GM23338 (cell line): Measurements from ENCODE around the gene MYH15. TPM values are rescaled to one million over a fixed set of nuclear protein-coding genes. Genes with fewer than 3 reads are reported as not detected.

Experiments
- ATAC-seq: fragments of 200-7000 bp; cut with Tn5 transposase; 3 replicates; pipeline ENCODE4 v1.9.1; 2020
- DNase-seq: peaks from one replicate; pipeline ENCODE4 v3.0.0-alpha.2; 2015; ENCODE audit warnings: low spot score
- H2AFZ ChIP-seq: fragments of 200-600 bp; sonication (generic); 2 replicates; pipeline ENCODE4 v1.8.0; 2016; ENCODE audit warnings: antibody characterized with exemption, mild to moderate bottlenecking, moderate library complexity
- H3F3A ChIP-seq: fragments of 200-600 bp; sonication (generic); replicated peaks from 2 replicates; pipeline ENCODE4 v1.8.0; 2017; ENCODE audit warnings: antibody characterized with exemption, mixed run types, low read depth
- H3K27ac ChIP-seq: fragments of 200-600 bp; sonication (generic); 2 replicates; pipeline ENCODE4 v1.6.1; 2016; ENCODE audit warnings: low read depth
- H3K27me3 ChIP-seq: fragments of 200-600 bp; sonication (generic); 2 replicates; pipeline ENCODE4 v1.8.0; 2016; ENCODE audit warnings: mild to moderate bottlenecking, mixed run types, moderate library complexity; ENCODE audit not compliant: insufficient read depth
- H3K36me3 ChIP-seq: fragments of 200-600 bp; sonication (generic); 2 replicates; pipeline ENCODE4 v1.8.0; 2016; ENCODE audit warnings: mild to moderate bottlenecking; ENCODE audit not compliant: insufficient read depth
- H3K4me1 ChIP-seq: fragments of 200-600 bp; sonication (generic); 2 replicates; pipeline ENCODE4 v1.8.0; 2016; ENCODE audit warnings: mild to moderate bottlenecking, moderate library complexity; ENCODE audit not compliant: insufficient read depth
- H3K4me2 ChIP-seq: fragments of 200-600 bp; sonication (generic); 2 replicates; pipeline ENCODE4 v1.7.1; 2017; ENCODE audit warnings: mixed run types
- H3K4me3 ChIP-seq: fragments of 200-600 bp; sonication (generic); 2 replicates; pipeline ENCODE4 v1.6.1; 2016; ENCODE audit warnings: mixed run types
- H3K79me2 ChIP-seq: fragments of 200-600 bp; sonication (generic); replicated peaks from 2 replicates; pipeline ENCODE4 v1.8.0; 2017; ENCODE audit warnings: mild to moderate bottlenecking; ENCODE audit not compliant: insufficient read depth
- H3K9me2 ChIP-seq: fragments of 200-600 bp; sonication (generic); 2 replicates; pipeline ENCODE4 v1.8.0; 2017; ENCODE audit not compliant: insufficient read depth
- H4K20me1 ChIP-seq: fragments of 200-600 bp; sonication (generic); replicated peaks from 2 replicates; pipeline ENCODE4 v1.8.0; 2017; ENCODE audit warnings: mild to moderate bottlenecking; ENCODE audit not compliant: insufficient read depth
- H3K27ac Mint-ChIP-seq: 2 replicates; pipeline ENCODE4 v1.8.0; 2020; ENCODE audit warnings: inconsistent platforms, mild to moderate bottlenecking, moderate library complexity, mixed read lengths
- H3K27me3 Mint-ChIP-seq: 3 replicates; pipeline ENCODE4 v1.8.0; 2022; ENCODE audit warnings: low read depth, mild to moderate bottlenecking, moderate library complexity, mixed read lengths, inconsistent platforms; ENCODE audit not compliant: insufficient read depth, poor library complexity
- H3K36me3 Mint-ChIP-seq: 3 replicates; pipeline ENCODE4 v1.8.0; 2021; ENCODE audit warnings: low read depth, mild to moderate bottlenecking, inconsistent platforms, moderate library complexity, mixed read lengths
- H3K4me1 Mint-ChIP-seq: 3 replicates; pipeline ENCODE4 v1.8.0; 2020; ENCODE audit warnings: mild to moderate bottlenecking, inconsistent platforms, mixed read lengths
- H3K4me3 Mint-ChIP-seq: 3 replicates; pipeline ENCODE4 v1.8.0; 2021; ENCODE audit warnings: moderate library complexity, mild to moderate bottlenecking, inconsistent platforms, mixed read lengths
- H3K9me3 Mint-ChIP-seq: 3 replicates; pipeline ENCODE4 v1.8.0; 2020; ENCODE audit warnings: moderate library complexity, mild to moderate bottlenecking, inconsistent platforms, mixed read lengths
- ETS1 ChIP-seq: IDR thresholded peaks from 2 replicates; pipeline ENCODE4 v1.6.1; 2016; ENCODE audit warnings: antibody characterized with exemption
- EZH2 ChIP-seq: fragments of 200-600 bp; sonication (generic); IDR thresholded peaks from one replicate; pipeline ENCODE4 v1.8.0; 2017; ENCODE audit warnings: antibody characterized with exemption, mild to moderate bottlenecking, low read depth; ENCODE audit not compliant: unreplicated experiment
- NANOG ChIP-seq: IDR thresholded peaks from 2 replicates; pipeline ENCODE4 v1.6.1; 2016; ENCODE audit warnings: antibody characterized with exemption, borderline replicate concordance
- ZNF331 ChIP-seq: fragments of 250-450 bp; sonication (Bioruptor Pico); IDR thresholded peaks from 2 replicates; pipeline ENCODE4 v1.5.0; 2020; ENCODE audit warnings: low read depth, mild to moderate bottlenecking, moderate library complexity
- polyA plus RNA-seq: library from polyadenylated mRNA; unstranded; fragments of >200 nt; fragmentation: Nextera tagmentation; extraction: Ambion mirVana; gene quantifications from 2 replicates; pipeline ENCODE4 v1.2.1, GENCODE V29; 2016
- total RNA-seq: library from RNA; depleted of rRNA; stranded (reverse); fragments of >200 nt; shearing (Covaris generic); gene quantifications from 2 replicates; pipeline ENCODE4 v1.2.3, GENCODE V29; 2014
- TF ChIP-seq, protein P1 (sequence below): fragments of 250-450 bp; sonication (Bioruptor Pico); IDR thresholded peaks from 2 replicates; pipeline ENCODE4 v1.5.0; 2020; ENCODE audit warnings: mild to moderate bottlenecking, moderate library complexity

Gene MYH15
- total and polyA plus RNA-seq, 2 experiments from 2014 or later, result 0.07 TPM; not detected in 1

GRCh38 chr3:108495717-108496116, 14.7 kb downstream of the MYH15 start:
- Mint-ChIP-seq H3K4me3 (no peak overlapping the region), H3K9me3 (no peaks in the 10 kb centered on the region), H3K27me3 (peaks cover 3% of the 10 kb centered on the region), H3K27ac (no peak overlapping the region; the same call in 1 of the 2 replicates), H3K4me1 (no peaks in the 10 kb centered on the region), H3K36me3 (no peaks in the 10 kb centered on the region)
- Histone ChIP-seq H3K4me3 (no peak overlapping the region), H3K79me2 (no peaks in the 10 kb centered on the region), H3K27me3 (no peaks in the 10 kb centered on the region), H4K20me1 (no peaks in the 10 kb centered on the region), H2AFZ (no peak overlapping the region), H3K9me2 (no peaks in the 10 kb centered on the region), H3K4me2 (no peak overlapping the region), H3K4me1 (no peaks in the 10 kb centered on the region), H3F3A (no peaks in the 10 kb centered on the region), H3K27ac (no peak overlapping the region), H3K36me3 (no peaks in the 10 kb centered on the region)
- TF ChIP-seq EZH2, result no peak
- TF ChIP-seq ZNF331, result no peak
- no peak for TF ChIP-seq ETS1
- TF ChIP-seq NANOG, result no peak
- ATAC-seq (no peak), DNase-seq (no peak)

GRCh38 chr3:108494906-108495531, 15.4 kb downstream of the MYH15 start:
- no peak for DNase-seq
- Histone ChIP-seq H3F3A (no peaks in the 10 kb centered on the region), H3K4me3 (no peak overlapping the region), H3K27me3 (no peaks in the 10 kb centered on the region), H3K4me1 (no peaks in the 10 kb centered on the region), H3K4me2 (no peak overlapping the region), H3K36me3 (no peaks in the 10 kb centered on the region), H2AFZ (peak overlapping the region; percentile 64; the same call in 1 of the 2 replicates), H3K79me2 (no peaks in the 10 kb centered on the region), H4K20me1 (no peaks in the 10 kb centered on the region), H3K27ac (no peak overlapping the region), H3K9me2 (no peaks in the 10 kb centered on the region)
- Mint-ChIP-seq H3K27ac (no peak overlapping the region), H3K27me3 (peaks cover 3% of the 10 kb centered on the region), H3K4me1 (no peaks in the 10 kb centered on the region), H3K9me3 (no peaks in the 10 kb centered on the region), H3K36me3 (no peaks in the 10 kb centered on the region), H3K4me3 (no peak overlapping the region)
- TF ChIP-seq, protein P1, sequence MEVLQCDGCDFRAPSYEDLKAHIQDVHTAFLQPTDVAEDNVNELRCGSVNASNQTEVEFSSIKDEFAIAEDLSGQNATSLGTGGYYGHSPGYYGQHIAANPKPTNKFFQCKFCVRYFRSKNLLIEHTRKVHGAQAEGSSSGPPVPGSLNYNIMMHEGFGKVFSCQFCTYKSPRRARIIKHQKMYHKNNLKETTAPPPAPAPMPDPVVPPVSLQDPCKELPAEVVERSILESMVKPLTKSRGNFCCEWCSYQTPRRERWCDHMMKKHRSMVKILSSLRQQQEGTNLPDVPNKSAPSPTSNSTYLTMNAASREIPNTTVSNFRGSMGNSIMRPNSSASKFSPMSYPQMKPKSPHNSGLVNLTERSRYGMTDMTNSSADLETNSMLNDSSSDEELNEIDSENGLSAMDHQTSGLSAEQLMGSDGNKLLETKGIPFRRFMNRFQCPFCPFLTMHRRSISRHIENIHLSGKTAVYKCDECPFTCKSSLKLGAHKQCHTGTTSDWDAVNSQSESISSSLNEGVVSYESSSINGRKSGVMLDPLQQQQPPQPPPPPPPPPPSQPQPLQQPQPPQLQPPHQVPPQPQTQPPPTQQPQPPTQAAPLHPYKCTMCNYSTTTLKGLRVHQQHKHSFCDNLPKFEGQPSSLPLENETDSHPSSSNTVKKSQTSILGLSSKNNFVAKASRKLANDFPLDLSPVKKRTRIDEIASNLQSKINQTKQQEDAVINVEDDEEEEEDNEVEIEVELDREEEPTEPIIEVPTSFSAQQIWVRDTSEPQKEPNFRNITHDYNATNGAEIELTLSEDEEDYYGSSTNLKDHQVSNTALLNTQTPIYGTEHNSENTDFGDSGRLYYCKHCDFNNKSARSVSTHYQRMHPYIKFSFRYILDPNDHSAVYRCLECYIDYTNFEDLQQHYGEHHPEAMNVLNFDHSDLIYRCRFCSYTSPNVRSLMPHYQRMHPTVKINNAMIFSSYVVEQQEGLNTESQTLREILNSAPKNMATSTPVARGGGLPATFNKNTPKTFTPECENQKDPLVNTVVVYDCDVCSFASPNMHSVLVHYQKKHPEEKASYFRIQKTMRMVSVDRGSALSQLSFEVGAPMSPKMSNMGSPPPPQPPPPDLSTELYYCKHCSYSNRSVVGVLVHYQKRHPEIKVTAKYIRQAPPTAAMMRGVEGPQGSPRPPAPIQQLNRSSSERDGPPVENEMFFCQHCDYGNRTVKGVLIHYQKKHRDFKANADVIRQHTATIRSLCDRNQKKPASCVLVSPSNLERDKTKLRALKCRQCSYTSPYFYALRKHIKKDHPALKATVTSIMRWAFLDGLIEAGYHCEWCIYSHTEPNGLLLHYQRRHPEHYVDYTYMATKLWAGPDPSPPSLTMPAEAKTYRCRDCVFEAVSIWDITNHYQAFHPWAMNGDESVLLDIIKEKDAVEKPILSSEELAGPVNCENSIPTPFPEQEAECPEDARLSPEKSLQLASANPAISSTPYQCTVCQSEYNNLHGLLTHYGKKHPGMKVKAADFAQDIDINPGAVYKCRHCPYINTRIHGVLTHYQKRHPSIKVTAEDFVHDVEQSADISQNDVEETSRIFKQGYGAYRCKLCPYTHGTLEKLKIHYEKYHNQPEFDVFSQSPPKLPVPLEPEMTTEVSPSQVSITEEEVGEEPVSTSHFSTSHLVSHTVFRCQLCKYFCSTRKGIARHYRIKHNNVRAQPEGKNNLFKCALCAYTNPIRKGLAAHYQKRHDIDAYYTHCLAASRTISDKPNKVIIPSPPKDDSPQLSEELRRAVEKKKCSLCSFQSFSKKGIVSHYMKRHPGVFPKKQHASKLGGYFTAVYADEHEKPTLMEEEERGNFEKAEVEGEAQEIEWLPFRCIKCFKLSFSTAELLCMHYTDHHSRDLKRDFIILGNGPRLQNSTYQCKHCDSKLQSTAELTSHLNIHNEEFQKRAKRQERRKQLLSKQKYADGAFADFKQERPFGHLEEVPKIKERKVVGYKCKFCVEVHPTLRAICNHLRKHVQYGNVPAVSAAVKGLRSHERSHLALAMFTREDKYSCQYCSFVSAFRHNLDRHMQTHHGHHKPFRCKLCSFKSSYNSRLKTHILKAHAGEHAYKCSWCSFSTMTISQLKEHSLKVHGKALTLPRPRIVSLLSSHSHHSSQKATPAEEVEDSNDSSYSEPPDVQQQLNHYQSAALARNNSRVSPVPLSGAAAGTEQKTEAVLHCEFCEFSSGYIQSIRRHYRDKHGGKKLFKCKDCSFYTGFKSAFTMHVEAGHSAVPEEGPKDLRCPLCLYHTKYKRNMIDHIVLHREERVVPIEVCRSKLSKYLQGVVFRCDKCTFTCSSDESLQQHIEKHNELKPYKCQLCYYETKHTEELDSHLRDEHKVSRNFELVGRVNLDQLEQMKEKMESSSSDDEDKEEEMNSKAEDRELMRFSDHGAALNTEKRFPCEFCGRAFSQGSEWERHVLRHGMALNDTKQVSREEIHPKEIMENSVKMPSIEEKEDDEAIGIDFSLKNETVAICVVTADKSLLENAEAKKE, result no peak
- no peak for ATAC-seq
